Activated CD8-positive, alpha-beta memory T cell treated with anti-CD3 and anti-CD28 coated beads, Interleukin-2, amount 50 U/mL, for 24 hours (primary cell): Measurements from ENCODE around the gene POLR3C.
A peak's percentile ranks its signal among the peaks of the same experiment; 100 is the strongest.

Experiments
- DNase-seq: peaks from one replicate; pipeline ENCODE4 v3.0.0-alpha.2; 2020; ENCODE audit errors: extremely low read depth

The POLR3C gene

DNA sequence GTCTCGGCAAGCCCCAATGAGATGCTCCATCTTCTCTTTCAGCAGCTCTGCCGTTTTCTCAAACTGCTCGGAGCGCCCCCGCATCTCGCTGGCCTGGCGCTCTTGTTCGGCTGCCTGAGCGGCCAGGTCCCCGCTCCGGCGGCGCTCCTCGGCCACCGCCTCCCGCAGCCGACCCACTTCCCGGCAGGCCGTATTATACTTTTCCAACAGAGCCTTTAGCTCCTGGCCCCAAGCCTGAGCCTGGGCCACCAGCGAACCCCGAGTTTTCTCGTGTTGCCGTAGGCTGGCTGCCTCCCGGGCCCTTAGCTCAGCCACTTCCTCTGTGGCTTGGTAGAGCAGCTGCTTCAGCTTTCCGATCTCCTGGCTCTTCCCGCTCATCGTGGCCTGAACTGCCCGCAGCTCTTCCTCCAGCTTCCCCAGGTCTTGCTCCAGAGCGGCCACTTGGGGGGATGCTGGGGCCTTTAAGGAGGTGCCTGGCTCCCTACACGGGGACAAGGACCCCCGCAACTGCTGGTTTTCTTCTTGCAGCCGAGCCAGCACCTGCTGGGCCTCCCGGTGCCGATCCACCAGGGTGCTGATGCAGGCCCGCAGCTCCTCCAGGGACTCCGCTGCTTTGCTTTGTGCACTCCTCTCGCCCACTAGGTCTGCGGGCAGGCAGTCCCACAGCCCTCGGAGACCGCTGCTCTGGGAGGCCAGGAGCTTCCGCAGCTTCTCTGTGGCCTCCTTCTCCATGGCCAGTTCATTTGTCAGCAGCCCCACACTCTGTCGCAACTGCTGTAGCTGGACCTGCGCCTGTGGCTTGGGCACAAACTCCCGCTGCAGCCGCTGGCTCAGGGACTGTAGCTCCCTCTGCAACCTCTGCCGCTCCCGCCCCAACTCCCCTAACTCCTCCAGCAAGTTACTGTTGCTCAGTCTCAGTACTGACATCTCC, 48.3 kb downstream of the POLR3C start:
- no peak for DNase-seq

DNA sequence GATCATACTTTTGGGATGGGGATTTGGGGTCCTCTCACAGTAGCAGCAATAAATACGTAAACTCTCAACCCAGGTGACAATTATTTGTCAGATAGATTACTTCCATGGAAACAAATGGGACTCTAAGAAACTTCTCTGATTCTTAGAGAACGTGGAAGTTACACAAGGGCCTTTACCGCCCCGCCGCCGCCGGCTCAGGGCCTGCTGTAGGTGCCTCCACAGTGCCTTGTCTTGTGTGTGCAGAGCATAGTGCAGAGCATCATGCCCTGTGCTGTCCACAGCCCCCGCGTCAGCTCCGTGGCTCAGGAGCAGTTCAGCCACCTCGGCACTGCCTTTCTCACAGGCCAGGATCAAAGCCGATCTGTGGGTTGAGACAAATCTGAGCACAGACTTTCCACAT, 50.6 kb downstream of the POLR3C start:
- DNase-seq: no peak

DNA sequence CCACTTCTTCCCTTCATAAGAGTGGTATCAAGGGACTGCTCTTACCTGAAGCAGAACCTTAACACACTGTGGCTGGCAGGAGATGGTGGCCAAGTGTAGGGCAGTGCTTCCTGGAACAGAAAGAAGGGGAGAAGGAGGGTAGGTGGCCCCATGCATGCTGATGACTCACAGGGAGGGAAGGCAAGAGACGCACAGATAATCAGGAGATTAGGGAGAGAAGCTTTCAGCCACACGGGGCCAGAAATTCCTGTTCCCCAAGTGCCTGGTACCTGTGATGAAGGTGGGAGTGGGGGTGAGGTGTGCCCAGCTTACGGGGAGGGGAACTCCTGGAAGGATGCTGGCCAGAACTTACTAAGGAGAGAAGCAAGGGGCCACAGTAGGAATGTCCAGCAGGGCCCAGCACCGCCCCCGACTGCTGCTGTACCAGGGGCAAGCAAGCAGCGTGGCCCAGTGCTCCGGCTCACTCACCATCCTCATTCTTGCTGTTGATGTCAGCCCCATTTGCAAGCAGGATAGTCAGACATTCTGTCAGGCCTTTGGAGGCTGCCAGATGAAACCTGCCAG, 54.0 kb downstream of the POLR3C start:
- DNase-seq: no peak

DNA sequence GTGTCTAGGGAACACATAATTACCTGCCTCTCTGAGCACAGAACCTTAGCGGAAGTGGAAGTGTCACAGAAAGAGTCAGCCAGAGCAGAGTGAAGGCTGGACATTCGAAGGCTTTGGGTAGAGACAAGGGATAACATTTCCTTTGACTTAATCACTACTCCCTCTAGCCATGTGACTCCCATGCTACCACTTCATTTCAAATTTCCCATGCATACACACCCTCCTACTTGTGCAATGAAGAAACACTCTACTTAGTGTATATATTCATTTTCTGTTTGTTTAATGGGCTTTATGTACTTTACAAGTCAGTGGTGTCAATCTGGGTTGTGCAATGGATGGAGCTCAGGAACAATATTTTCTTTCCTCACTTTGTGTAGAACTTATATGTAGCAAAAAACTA, 54.7 kb downstream of the POLR3C start:
- no peak for DNase-seq

DNA sequence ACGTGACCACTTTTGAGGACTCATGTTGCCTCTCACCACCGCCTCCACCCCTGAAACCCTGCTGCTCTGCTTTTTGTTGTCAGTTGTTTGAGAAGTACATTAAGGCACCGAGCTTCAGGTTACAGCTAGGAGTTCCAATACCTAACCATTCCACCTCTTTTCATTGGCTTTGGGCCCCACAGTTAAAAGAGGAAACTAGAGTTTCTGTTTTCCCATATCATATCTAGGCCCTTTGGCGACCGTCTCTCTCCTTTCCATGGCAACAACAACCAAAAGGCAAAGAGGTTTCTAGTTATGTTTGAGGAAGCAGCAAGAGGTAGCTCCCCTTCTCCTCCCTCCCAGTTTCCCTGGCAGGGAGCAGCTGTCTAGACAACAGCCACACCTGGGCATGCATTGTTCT, 55.8 kb downstream of the POLR3C start:
- no peak for DNase-seq

DNA sequence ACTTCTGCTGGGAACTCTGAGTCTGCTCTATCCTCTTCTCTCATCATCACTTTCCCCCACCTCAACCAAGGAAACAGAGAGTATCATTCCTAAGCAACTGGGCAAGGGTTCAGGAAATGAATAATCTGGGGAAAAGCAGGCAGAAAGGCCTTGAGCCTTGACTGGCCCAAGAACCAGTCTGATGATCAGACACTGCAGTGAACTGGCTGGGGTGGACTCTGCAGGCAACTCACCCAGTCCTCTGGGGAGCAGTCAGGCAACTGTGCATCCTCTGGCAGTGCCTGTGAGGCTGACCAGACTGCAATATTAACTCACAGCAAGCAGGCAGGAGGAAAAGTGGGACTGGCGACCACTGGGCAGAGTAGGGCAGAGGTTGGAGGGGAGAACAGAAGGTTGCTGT, 60.7 kb downstream of the POLR3C start:
- DNase-seq: no peak

DNA sequence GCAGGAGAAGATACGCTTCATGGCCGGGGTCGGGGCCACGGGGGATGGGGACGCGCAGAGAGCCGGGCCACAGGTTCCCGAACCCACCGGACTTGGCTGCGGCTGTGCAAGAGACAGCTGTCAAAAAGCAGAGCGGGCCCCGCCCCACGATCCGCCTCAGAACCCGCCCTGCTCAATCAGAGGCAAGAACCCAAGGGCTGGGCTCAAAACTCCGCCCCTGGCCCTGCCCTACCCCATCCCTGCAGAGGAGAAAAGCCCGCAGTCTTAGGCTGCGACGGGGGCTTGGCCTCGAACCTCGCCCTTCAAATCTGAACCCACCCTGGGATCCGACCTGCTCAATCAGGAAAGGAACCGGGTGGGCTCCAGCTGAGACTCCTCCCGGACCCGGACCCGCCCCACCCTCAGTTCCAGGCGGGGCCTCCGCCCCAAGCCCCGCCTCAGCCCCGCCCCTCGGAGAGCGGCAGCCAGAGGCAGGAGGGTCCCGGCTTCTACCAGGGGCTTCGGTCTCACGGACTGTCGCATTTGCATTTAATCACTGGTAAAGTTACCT, 61.8 kb downstream of the POLR3C start, which contains the start of gene ANKRD35:
ANKRD35 (minus strand) TSS at position 129 of the 550 bp plus-strand sequence; CDS start at position 21, 108 bp downstream.
- peak; percentile 75 for DNase-seq

DNA sequence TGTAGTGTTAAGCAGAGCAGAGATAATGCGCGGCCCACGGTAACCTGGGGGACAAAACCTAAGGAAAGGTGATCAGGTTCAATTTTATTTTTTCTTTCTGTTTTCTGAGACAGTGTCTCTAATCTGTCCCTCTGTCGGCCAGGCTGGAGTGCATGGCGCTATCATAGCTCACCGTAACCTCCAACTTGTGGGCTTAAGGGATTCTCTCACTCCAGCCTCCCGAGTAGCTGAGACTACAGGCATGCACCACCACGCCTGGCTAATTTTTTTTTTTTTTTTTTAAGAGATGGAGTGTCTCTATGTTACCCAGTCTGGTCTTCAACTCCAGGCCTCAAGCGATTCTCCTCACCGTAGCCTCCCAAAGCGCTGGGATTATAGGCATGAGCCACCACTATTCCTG, 62.4 kb downstream of the POLR3C start:
- DNase-seq: no peak

DNA sequence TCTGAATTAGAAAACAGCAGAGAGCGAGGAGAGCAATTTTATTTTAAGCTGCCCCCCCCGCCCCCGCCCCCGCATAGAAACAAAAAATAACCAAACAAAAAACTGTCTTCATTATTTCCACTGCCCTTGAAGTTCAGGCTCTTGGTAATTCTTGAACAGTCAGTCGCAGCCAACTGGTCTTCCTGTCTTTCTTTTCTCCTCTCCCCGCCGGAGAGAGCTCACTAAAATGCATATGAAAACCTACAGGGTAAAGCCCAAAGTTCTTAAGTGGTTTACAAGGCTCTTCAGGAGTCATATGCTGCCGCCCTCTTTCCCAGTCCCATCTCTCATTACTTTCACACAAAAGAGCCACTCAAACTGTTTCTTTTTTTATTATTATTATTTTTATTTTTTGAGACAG, 62.8 kb downstream of the POLR3C start:
- no peak for DNase-seq

DNA sequence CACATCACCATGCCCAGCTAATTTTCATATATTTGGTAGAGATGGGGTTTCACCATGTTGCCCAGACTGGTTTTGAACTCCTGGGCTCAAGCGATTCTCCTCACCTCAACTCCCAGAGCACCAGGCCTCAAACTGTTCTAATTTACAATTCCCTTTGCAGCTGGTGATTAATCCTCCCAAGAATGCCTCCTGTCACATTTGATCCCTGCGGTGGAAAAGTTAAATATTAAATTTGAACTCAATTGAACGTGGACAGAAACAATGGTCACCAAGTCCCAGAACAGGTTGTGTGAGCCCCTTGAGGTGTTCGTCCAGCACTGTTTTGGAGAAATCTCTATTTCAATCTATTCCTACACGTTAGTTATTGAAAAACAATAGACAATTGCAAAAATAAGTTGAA, 63.6 kb downstream of the POLR3C start:
- no peak for DNase-seq

DNA sequence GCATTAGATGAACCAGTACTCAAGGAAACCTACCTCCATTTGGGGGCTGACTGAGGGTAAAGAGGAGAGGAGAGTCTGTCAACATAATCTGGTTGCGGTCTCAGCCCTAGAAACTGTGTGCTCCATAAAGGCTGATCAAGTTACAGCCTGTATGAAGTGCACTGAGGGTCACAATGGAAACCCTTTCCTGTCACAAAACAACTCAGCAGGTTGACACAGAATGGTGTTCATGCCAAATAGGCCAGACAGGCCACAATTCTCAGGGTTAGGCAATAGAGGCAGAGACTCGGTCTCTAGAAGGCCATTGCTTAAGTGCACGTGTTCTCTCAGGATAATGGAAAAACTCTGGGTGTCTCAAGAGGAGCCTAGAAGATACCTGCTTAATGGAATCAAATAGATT, 65.7 kb downstream of the POLR3C start:
- no peak for DNase-seq

DNA sequence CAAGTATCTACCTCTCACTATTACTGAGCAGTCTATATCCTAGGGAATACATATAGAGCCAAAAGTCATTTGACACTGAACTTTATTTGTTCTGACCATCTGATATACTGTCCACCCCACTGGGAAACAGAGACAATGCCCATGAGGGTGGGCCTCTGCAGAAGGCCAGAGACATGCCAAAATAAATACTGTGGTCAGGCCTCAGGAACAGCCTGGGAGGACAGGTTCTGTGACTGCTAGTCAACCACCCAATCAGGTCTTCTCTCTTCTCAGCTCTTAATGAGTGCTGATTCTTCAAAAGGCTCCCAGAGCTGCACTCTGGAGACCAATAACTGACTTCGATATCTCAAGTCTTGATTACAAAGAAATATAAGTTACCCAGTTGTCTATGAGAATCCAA, 67.1 kb downstream of the POLR3C start:
- DNase-seq: no peak

DNA sequence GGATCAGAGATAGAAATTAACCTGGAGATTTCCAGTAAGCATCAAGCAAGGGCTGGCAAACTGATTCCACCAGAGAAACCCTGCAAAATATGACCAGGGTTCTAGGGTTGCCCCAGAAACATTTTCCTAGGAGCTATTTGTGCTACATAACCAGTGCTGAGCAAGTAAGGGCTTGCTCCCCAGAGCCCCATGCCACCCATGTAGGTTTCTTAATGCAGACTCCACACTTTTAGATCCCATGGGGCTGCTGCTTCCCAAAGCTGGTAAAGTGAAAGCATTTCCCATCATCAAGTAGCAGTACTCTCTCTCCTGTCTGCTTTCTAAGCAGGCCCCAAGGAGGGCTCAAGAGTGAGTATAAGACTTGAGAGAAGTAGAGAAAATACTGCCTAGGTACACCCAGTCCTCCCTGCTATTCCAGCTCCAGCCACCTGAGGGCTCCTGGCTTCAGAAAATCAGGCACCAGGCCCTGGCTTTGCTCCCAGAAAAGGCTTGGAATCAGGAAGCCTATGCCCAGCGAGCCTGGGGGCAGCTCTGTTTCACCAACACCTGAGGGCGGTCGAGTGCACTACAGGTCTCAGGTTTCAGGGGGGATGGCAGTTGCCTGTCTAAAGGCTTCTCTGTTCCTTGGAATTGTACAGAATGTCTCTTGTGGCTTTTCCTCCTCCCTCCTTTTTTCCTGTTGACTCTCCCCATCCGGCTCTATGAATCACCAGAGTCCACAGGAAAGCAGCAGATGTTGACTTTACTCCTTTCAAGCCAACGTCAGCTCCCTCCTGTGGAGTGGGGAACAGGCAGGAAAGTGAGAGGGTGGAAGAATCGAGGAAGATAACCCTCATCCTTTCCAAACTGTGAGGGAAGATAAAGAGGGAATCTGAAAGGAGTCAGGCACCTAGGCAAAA, 67.8 kb downstream of the POLR3C start:
- peak; percentile 12 for DNase-seq

DNA sequence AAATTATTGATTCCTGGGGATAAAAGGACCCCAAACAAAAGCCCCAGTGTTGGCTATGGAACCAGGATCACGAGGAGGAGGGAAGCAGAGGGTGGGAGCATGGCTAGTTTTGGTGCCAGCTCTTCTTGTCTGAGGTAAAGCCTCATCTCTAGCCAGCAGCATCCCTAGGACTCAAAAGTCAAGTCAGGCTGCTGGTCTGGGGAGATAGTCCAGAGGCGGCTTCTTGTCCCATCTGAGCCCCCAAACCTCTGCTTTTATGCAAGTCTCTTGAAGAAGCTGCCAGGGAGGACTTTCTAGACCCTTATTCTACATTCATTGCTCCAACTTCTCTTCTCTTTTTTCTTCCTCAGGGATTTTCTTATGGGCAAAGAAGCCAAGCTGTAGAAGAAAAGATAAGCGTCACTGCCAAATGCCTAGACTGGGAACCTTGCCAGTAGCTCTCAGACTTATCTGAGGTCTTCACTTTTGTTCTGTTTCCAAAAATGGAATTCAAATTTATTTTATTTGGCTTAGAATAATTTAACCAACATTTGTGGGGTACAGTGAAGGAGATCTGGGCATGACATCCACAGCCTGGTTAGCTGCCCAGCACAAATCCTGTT, 68.6 kb downstream of the POLR3C start:
- DNase-seq: no peak

DNA sequence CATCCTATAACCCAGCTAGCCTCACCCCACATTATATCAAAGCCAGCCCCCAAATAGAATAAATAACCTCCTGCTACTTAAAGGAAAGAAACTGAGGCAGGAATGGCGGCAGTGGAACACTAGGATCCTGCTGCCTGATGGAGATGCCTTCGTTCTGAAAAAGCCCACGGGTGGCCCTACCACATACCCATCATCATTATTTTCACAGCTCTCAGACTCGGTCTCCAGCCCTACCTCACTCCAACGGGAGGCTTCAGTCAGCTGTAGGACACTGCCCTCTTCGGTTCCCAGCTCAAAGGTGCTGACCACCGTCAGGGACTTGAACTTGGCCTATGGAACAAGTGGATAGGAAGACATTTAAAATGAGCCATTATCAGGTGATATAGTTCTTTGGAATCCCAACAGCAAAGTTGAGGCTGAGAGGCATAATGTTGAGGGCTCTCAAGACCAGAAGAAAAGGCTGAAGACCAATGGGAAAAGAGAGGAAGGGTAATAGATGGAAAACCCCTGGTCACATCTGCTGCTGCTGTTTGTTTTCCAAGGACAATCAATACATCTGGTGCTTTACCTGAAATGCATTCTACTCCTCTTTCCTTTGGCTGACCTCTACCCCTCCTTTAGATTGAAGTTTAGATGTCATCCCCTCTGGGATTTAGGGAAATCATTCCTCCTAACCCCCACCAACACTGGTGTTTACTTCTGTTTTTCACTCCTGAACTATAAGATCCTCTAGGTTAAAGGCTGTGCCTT, 69.5 kb downstream of the POLR3C start:
- no peak for DNase-seq
